Measurements from ENCODE around the gene SLC25A23. TPM values are rescaled to one million over a fixed set of nuclear protein-coding genes. Genes with fewer than 3 reads are reported as not detected.

The SLC25A23 gene
- total RNA-seq, 1 experiment from 2014 or later: 42.9 TPM

- Mint-ChIP-seq H3K27me3 (ENCODE audit: low read depth) (peaks cover 13% of the 10 kb centered on the region), H3K9me3 (no peaks in the 10 kb centered on the region), H3K4me1 (peaks cover 9 to 15% of the 10 kb centered on the region in 2 experiments), H3K4me3 (no peak overlapping the region), H3K36me3 (ENCODE audit: insufficient read depth in 1 of 3, low read depth in 3 of 3) (no peaks in the 10 kb centered on the region), H3K27ac (no peak overlapping the region)
- no peaks in the 10 kb centered on the region for H3K79me1 ChIP-seq (ENCODE audit: insufficient read depth, low read depth, low read length, poor library complexity, severe bottlenecking)
- H3K4me2 ChIP-seq (ENCODE audit: insufficient read depth, insufficient read length, low read length): no peak overlapping the region
- no peaks in the 10 kb centered on the region for H4K20me1 ChIP-seq (ENCODE audit: control insufficient read depth, insufficient read depth, insufficient read length)
- H3K14ac ChIP-seq (ENCODE audit: insufficient read depth, low read length): no peak overlapping the region
- H3K9ac ChIP-seq (ENCODE audit: extremely low read depth, insufficient read length, low read length): no peak overlapping the region
- no peaks in the 10 kb centered on the region for H3K9me3 ChIP-seq (ENCODE audit: control insufficient read depth, low read depth, low read length)
- no peak overlapping the region for H3K23ac ChIP-seq (ENCODE audit: insufficient read length, low read depth, low read length)
- H3T11ph ChIP-seq (ENCODE audit: low read length): no peak overlapping the region
- no peak overlapping the region for H2AFZ ChIP-seq (ENCODE audit: low read length)
- no peak overlapping the region for H2BK12ac ChIP-seq (ENCODE audit: insufficient read length, low read depth, low read length)
- no peak overlapping the region for H4K8ac ChIP-seq (replicated peaks; ENCODE audit: insufficient read length, low read depth, low read length)
- H3K79me2 ChIP-seq (ENCODE audit: insufficient read depth, low read length): no peaks in the 10 kb centered on the region
- no peak overlapping the region for H3K56ac ChIP-seq (ENCODE audit: insufficient read length, low read depth, low read length)
- H2AK5ac ChIP-seq (ENCODE audit: insufficient read length, low read length): no peak overlapping the region
- no peak overlapping the region for H3K18ac ChIP-seq (ENCODE audit: insufficient read length, low read depth, low read length)
- H2BK120ac ChIP-seq (ENCODE audit: low read depth, low read length, poor library complexity, severe bottlenecking): no peak overlapping the region
- H2BK15ac ChIP-seq (ENCODE audit: low read depth, low read length): no peak overlapping the region
- no peak overlapping the region for H2BK20ac ChIP-seq (ENCODE audit: low read depth, low read length, poor library complexity, severe bottlenecking)
- H4K91ac ChIP-seq (ENCODE audit: insufficient read length, low read depth, low read length): no peak overlapping the region
- peaks cover 13% of the 10 kb centered on the region for H3K23me2 ChIP-seq (ENCODE audit: insufficient read length, low read depth, low read length, poor library complexity, severe bottlenecking)
- no peaks in the 10 kb centered on the region for H3K4me1 ChIP-seq (ENCODE audit: insufficient read depth, low read length)
- no peak for DNase-seq
- H2BK5ac ChIP-seq (ENCODE audit: insufficient read length, low read length): no peak overlapping the region
- no CpG with 5 or more reads among the region's 7 CpGs for WGBS (ENCODE audit: extremely low coverage, insufficient read length, low lambda C conversion rate)
- no peak overlapping the region for H3K27ac ChIP-seq (ENCODE audit: insufficient read length, low read depth, low read length)
- TF ChIP-seq CTCF (conservative IDR thresholded peaks at IDR 0.05): no peak
- no peaks in the 10 kb centered on the region; the same call in 1 of the 2 replicates for H3K27me3 ChIP-seq (ENCODE audit: insufficient read depth, low read length)
- no peak overlapping the region for H3K4ac ChIP-seq (ENCODE audit: low read depth, low read length)
- no peak overlapping the region for H4K5ac ChIP-seq (ENCODE audit: insufficient read length, low read depth, low read length)
Observed at GRCh38 chr19:6479836-6480398, 20.3 kb upstream of the SLC25A23 start.

Data from H9 (cell line).